ENCODE results near the gene ORAI3. TPM values are rescaled to one million over a fixed set of nuclear protein-coding genes. Genes with fewer than 3 reads are reported as not detected.

Gene ORAI3
- 49.3 and 69.9 TPM in 2 replicates for total RNA-seq

DNA sequence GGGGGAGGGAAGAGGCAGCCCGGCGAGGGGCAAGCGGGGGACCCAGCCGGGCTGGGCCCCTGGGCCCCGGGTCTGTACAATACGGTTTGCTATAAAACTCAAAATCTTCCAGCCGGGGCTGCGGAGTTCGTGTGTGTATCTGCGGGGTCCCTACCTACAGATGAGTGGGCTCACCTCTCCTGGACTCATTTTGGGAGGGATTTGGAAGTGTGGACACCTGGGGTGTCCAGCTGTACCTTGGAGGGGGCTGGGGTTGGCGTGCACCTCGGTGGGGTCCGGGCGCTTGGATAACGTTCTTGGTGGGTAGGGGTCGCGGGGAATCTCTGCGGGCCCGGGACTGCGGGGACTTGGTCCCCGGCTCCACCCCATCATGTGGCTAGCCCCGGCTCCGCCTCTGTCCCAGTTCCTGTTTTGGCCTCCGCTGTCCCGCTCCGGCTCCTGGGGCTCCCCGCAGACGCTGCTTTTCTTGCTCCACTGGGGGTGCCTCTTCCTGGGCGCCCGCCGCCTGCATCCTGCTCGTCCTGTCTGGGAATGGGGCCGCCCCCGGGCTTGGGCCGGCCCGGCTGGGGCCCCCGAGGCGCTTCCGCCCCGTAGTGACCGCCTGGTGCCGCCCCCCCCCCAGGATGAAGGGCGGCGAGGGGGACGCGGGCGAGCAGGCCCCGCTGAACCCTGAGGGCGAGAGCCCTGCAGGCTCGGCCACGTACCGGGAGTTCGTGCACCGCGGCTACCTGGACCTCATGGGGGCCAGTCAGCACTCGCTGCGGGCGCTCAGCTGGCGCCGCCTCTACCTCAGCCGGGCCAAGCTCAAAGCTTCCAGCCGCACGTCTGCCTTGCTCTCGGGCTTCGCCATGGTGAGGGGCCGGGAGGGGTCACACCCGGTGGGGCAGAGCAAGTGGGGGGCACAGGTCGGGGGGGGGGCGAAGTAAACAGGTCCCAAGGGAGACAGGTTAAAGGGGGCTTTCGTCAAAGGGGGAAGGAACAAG, at the start of gene ORAI3:
Gene ORAI3, plus strand, starts transcription at position 402 of the 983 bp plus-strand sequence. Its CDS starts 222 bp downstream, at position 624.

DNA sequence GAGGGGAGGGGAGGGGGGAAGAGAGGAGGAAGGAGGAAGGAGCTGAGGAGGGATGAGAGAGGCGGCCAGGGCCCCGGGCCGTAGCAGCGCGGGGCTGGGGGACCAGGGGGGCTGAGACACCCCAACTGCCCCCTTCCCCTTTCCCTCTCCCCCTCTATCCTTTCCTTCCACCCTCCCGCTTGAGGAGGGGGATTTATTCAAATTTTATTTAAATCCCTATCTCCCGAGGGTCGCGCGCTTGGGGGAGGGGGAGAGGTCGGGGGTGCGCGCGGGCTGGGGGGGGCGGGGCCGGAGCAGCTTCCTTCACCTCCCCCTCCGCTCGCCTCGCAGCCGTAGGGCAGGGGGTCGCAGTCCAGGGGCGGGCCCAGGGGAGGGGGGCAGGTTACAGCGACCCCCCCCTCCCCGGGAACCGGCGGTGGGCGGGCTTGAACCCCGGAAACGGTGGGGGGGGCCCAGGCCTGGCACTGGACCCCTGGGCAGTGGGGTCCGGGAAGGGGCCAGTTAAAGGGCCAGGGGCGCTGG, 25.3 kb upstream of the ORAI3 start, which contains the start of gene FBXL19:
Gene FBXL19, plus strand, starts transcription at position 19 of the 522 bp plus-strand sequence. CDS start 2,183 bp downstream, outside the sequence.

DNA sequence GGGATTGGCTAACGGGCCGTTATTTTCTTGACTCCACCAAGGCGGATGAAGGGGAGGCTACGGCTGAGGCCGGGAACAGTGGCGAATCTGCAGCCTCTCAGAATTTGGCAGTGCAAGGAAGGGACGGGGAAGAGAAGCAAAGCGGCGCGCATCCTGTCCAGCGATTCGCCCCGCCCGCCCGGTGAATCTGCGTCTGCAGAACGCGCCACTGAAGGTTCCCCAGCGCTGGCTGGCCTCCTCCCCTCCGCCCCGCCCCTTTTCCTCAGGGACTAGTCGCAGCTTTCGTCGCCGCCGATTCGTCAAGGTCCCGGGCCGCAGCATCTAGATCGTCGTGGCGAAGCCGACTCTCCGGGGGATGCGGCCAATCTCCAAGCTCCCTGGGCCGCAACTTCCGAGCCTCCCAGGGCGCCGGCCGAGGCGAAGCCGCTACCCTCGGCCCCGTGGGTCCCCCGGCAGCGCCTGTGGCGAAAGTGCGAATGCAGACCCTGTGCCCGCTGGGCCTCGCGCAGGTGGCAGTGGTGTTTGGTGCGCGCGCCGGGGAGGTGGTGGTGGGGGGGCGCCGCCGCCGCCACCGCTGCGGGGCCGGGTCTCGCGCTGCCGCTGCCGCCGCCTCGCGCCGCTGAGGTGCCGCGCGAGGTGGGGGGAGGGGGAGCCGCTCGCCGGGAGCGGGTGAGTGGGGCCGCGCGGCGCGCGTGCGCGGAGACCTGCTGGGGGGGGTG, 8.7 kb downstream of the ORAI3 start, which contains the start of gene SETD1A:
Gene SETD1A, plus strand, starts transcription at position 299 of the 719 bp plus-strand sequence. CDS start 978 bp downstream, outside the sequence.

DNA sequence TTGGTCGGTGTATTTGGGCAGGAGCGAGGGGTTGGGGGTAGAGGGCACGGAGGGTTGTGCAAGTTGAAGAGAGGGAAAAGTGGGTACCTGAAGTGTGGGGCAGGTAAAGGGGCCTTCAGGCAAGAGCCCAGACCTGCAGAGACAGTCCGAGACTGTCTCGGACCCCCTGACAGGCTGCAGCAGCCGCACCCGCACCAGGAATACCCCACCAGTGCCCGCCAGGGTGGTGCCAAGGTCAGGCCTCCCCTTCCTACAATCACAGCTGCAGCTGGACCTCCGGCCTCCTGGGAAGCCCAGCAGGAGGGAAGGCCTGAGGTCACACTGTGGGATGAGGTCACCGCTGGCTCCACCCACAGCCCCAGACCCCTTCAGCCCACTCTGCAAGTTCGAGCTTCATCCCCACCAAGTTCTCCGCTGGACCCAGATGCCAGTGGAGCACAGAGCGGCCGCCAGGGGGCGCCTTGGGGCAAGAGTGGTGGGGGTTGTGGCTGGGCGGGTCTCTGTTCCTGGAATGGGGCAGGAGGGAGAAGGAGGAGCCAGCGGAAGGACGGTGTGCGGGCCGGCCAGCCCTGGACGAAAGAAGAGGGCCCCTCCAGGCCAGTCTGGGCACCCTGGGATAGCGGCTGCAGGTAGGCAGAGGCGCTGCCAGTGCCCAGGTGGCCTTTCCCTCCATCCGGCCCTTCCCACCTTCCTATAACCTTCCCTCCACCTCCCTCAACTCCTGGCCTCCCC, 36.0 kb downstream of the ORAI3 start, which contains the start of gene HSD3B7:
Gene HSD3B7, plus strand, starts transcription at position 539 of the 732 bp plus-strand sequence. CDS start 452 bp downstream, outside the sequence.

Small RNAs within 50 kb of the gene (small RNA-seq; reads per million reads assigned to genes)
- gene AC135048.1 = not detected

Other genes starting within 250 kb of the ORAI3 start
- gene SRCAP, start 249.9 kb upstream of the ORAI3 start, total RNA-seq = 25.1 and 38.8 TPM in 2 replicates
- 28.4 and 30.2 TPM in 2 replicates for gene PHKG2, start 200.6 kb upstream of the ORAI3 start, total RNA-seq
- 2.7 and 3.0 TPM in 2 replicates for gene CFAP119, start 187.0 kb upstream of the ORAI3 start, total RNA-seq
- gene RNF40, start 186.7 kb upstream of the ORAI3 start, total RNA-seq = 67.5 and 76.0 TPM in 2 replicates
- gene ZNF629, start 161.9 kb upstream of the ORAI3 start, total RNA-seq = 21.7 and 22.4 TPM in 2 replicates
- 42.0 and 53.0 TPM in 2 replicates for gene BCL7C, start 55.0 kb upstream of the ORAI3 start, total RNA-seq
- gene CTF1, start 52.5 kb upstream of the ORAI3 start, total RNA-seq = 4.9 and 7.5 TPM in 2 replicates
- gene FBXL19, start 25.5 kb upstream of the ORAI3 start, total RNA-seq = 28.7 and 33.4 TPM in 2 replicates
- 4.7 and 5.0 TPM in 2 replicates for gene SETD1A, start 8.7 kb downstream of the ORAI3 start, total RNA-seq
- 13.7 and 16.5 TPM in 2 replicates for gene HSD3B7, start 36.1 kb downstream of the ORAI3 start, total RNA-seq
- gene STX1B, start 61.6 kb downstream of the ORAI3 start, total RNA-seq = 1.5 and 2.0 TPM in 2 replicates
- gene STX4, start 84.5 kb downstream of the ORAI3 start, total RNA-seq = 26.8 and 35.3 TPM in 2 replicates
- gene ZNF668, start 125.2 kb downstream of the ORAI3 start, total RNA-seq = 21.2 and 37.3 TPM in 2 replicates
- 20.3 and 26.3 TPM in 2 replicates for gene ZNF646, start 125.4 kb downstream of the ORAI3 start, total RNA-seq
- gene PRSS53, start 139.9 kb downstream of the ORAI3 start, total RNA-seq = 3.1 and 3.8 TPM in 2 replicates
- 60.9 and 83.2 TPM in 2 replicates for gene VKORC1, start 145.7 kb downstream of the ORAI3 start, total RNA-seq
- gene BCKDK, start 159.3 kb downstream of the ORAI3 start, total RNA-seq = 40.8 and 43.4 TPM in 2 replicates
- gene KAT8, start 168.6 kb downstream of the ORAI3 start, total RNA-seq = 28.3 and 31.0 TPM in 2 replicates
- gene PRSS8, start 186.7 kb downstream of the ORAI3 start, total RNA-seq = 66.0 and 67.9 TPM in 2 replicates
- gene PRSS36, start 201.0 kb downstream of the ORAI3 start, total RNA-seq = 2.5 and 4.3 TPM in 2 replicates
- 48.7 and 60.4 TPM in 2 replicates for gene FUS, start 231.1 kb downstream of the ORAI3 start, total RNA-seq

Data from placental epithelial cell (primary cell).